DMS79 (cell line): ENCODE results near the gene ITGAV.
A peak's percentile ranks its signal among the peaks of the same experiment; 100 is the strongest.

ENCODE experiments used
- DNase-seq: peaks from one replicate; lab custom pipeline; 2025; lab: John Stamatoyannopoulos, UW

The ITGAV gene

DNA sequence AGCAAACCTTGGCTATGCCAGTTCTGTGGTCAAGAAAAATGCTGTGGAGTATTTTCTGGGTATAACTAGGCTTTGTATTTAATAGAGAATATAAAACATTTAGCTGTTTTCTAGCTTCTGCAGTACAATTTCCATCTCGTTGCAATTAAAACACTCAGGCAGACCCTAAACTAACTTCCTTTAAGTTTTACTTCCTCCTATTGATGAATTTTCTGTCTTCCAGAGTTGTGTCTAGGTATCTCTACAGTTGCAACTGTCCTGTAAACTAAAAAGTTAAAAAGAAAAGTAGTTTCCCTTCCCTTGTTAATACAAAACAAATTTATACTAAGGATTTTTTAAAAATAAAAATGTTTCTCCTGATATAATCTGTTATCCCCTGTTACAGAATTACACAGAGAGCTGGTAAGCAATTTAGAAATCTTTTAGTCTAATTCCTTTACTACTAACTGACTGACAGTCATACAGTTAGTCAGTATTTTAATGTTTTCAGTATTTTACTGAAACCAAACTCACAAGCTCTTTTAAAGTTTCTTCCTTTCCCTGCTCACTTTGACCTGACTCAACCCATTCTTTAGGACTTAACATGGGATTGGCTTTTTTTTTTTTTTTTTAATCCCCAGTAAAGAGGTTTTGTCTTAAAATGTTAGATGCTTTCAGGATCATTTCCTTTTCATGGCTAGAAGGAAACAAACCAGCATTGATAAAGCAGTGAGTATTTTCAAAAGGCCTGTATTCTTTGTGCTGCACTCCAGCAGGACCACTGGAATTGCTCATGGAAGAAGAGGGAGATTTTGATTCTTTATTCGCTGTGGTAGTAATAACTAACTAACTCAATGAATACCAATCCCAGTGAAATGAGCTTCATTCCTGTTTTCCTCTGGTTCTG, 22.9 kb downstream of the ITGAV start:
- DNase-seq, result no peak

DNA sequence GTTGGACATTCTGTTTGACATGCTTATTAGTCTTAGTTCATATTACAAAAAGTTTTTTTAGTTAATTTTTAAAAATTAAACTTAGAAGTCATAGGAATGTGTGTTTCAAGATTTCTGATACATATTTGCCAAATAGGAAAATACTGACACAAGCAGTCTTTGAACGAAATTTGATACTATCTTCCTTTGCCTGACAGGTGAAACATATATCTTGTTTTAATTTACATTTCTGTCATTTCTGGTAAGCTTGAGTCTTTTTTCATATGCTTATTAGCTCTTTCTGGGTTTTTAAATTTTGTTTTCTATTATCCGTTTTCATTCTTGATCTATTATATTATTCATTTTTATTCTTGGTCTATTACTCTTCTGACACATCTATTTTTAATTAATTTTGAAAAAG, 24.5 kb downstream of the ITGAV start:
- no peak for DNase-seq

DNA sequence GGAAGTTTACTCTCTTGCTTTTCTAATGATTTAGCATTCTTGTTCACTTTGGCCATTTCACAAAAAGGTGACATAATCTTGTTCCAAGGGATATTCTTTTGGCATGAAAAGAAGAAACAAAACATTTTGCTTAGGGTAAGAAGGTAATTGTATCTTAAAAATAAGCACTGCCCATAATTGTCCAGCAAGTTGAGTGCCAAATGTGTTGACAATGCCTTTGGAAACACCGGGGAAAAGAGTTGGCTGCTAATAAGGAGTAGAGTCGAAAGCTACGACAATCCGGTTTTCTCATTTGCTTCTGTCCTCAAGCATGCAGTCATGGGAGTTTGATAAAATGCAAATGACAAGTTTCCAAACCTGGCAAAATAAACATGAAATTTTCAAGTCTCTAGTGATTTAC, 27.3 kb downstream of the ITGAV start:
- DNase-seq, result no peak

DNA sequence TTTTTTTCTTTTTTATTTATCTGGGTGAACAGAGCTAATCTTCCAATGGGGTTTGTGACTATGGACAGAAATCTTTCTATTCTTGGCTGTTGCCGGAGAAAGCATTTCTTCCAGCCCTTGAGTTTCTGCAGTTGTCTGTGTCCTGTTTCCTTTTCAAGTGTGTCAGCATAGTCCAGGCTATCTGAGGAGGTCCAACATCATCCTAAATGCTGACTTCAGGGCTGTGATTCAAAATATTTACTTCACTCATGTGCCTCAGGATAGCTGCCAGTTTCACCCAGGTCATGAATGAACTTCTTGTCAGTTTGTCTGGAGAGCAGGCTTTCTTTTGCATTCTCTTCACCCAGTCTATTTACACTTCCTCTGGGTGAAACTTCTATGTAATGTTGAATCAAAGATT, 27.9 kb downstream of the ITGAV start:
- no peak for DNase-seq

DNA sequence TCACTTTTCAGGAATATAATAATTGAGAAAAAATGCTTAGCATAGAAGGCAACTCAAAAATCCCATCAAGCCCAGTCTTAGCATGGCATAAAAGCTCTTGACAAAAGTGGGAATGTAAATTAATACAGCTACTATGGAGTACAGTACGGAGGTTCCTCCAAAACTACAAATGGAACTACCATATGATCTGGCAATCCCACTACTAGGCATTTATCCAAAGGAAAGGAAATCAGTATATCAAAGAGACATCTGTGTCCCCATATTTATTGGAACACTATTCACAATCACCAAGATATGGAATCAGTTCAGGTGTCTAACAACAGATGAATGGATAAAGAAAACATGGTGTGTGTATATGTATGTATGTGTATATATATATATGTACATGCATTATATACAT, 28.8 kb downstream of the ITGAV start:
- no peak for DNase-seq

DNA sequence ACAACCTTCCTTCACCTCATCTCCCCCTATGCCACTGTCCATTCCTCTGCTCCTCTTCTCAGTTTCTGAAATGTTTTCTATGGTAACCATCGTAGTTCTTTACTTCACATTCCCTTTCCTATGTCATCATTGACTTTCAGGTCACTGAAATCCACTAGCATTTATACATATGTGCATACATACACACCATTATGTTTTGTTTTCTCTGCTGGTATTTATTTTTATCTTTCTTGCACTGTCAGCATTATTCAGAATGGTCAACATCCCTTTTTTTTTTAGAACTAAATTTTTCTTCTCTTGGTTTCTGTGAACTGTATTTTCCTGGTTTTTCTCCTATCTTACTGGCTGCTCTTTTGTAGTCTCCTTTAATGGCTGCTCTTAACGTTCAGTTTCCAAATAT, 33.2 kb downstream of the ITGAV start:
- DNase-seq, result no peak

DNA sequence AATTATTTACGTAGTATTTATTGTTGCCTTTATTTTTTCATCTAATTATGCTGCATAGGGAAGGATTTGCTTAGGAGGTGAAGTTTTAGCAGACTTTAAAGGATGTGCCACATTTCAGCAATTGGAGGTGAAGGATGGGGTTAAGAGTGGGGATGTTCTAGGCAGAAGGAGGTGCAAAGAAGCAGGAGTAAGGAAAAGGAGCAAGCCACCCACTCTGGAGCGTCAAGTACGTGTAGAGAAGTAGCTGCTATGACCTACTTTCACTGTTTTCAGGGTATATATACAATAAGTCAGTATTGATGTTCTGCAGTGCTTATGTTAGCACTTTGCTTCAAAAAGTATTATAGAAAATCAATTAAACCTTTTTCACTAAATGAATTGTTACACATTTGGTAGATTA, 34.4 kb downstream of the ITGAV start:
- no peak for DNase-seq

DNA sequence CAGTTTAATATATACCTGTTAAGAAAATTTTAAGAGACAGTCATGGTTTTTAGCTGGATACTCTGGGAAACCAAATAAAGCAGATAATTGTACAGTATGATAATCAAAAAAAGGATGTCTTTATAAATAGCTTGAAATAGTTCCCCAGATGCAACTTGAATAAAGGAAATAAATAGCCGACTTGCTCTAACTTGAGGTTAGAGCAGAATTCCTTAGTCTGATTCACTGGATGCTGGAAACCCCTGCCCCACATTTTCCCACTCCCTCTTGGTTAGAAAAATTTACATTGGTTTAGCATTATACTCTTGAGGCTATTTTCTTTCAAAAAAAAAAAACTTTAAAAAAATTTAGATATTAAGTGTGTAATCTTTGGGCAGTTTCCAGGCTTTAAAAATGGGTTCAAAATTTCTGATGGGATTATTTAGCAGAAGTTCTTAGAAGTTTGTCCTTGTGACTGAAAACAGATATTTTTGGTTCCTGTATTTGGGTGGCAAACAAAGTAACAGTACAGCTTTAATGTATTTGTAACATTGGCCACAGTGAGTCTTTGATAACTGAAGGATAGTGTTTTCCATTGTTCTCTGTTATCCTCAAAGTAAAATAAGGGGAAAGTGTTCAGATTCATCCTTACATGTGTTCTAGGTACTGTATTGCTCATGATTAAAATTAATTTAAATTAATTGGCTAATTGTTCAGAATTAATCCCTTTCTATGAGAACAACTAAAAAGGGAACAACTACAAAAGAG, 39.6 kb downstream of the ITGAV start:
- no peak for DNase-seq

DNA sequence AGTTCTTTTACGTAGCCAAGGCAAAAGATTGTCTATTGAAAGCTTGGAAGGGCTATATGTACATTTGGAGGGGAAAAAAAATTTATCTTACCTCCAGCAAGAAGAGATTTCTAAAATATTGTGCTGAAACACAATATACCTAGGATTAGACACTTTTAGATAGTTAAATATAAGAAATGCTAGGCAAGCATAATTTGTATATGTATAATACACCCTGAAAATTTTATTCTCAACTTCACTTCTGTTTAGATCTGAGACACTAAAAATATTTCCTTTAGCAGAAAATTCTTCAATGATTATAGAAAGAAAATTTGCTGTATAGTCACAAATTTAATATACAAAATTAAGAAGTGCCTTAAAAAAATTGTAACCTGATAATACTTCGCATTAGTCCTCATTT, 42.6 kb downstream of the ITGAV start:
- no peak for DNase-seq

DNA sequence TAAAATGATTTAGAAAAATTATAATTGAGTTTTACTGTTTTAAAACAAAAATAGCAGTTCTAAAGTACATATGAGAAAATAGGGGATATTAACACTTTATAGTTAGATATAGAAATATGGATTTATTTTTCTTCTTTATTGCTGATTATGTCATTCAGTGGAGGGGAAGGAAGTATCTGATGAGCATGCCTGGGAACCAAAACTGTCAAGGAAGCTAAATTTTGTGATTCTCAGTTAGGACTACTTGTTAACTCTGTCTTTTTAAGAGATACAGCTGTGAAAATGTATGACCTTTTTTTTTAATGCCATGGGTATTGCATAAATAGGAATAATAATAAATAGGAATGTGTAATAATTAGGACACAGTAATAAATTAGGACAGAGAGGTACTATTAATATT, 44.8 kb downstream of the ITGAV start:
- no peak for DNase-seq

DNA sequence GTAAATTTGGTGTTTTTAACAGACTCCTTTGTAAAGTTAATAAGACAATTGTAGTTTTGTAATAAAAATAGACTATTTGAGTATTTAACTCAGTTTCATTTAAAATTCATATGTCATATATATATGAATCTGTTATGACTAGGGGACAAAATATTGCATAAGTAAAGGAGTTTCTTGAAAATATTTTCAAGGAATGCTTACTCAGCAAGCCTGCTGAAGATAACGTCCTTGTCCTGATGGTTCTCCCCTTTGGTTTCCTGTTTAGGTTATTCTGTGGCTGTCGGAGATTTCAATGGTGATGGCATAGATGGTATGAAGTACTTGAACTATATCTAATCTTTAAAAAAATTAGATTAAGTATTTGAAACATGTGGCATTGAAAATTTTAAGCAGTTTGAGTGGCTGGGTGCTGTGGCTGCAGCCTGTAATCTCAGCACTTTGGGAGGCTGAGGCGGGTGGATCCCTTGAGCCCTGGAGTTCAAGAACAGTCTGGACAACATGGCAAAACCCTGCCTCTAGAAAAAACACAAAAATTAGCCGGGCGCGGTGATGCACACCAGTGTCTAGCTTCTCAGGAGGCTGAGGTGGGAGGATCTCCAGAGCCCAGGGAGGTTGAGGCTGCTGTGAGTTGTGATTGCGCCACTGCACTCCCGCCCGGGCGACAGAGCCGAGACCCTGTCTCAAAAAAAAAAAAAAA, 47.1 kb downstream of the ITGAV start:
- DNase-seq, result no peak

DNA sequence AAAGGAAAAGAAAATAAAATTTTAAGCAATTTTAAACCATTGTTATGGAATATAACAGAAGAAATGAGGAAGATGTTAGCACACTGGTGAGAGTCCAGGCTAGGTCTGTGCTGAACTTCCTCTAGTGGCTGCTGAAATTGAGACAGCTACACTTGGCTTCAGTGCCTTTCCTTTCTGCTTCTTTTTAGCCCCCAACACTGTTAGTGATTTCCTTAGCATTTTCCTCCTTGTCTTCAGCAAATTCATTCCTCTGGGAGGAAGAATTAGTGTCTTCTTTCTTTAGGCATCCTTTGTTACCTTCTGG, 47.6 kb downstream of the ITGAV start:
- no peak for DNase-seq

DNA sequence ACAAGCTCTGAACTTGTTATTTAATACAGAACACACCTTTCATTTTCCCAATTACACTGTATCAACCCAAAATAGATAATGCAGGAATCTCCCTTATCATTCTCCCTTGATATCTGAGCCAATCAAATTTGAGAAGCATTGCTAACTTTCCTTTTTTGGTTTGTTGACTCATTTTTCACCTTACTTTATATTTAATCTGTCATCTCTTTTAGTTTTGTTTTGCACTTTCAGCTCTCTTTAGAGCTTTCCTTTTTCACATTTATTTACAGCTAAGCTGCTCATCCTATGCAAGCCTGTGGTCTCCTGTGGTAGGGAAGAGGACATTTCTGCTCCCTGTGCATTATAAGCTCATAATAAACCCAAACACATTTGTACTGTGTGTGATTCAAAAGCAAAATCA, 50.1 kb downstream of the ITGAV start:
- no peak for DNase-seq

DNA sequence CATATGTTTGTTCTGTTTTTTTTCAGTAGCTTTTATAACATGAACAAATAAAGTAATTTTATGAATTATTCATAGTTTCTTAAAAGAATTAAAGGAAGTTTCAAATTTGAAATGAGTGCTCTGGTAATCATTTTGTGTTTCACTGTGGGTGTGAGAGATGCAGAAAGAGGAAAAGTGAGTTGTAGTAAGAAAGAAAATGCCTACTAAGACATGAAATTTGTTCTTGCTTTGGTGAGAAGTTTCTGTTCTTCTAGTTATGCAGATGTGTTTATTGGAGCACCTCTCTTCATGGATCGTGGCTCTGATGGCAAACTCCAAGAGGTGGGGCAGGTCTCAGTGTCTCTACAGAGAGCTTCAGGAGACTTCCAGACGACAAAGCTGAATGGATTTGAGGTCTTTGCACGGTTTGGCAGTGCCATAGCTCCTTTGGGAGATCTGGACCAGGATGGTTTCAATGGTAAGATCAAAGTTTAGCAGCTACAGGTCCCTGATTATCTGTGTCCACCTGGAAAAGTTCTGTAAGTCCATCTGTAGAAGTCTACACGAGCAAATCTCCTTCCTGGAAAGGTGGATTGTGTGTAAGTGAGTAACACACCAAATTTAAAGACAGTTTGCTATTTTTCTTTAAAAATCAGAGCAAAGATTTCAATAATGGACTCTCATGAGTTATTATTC, 51.4 kb downstream of the ITGAV start:
- DNase-seq, result no peak

DNA sequence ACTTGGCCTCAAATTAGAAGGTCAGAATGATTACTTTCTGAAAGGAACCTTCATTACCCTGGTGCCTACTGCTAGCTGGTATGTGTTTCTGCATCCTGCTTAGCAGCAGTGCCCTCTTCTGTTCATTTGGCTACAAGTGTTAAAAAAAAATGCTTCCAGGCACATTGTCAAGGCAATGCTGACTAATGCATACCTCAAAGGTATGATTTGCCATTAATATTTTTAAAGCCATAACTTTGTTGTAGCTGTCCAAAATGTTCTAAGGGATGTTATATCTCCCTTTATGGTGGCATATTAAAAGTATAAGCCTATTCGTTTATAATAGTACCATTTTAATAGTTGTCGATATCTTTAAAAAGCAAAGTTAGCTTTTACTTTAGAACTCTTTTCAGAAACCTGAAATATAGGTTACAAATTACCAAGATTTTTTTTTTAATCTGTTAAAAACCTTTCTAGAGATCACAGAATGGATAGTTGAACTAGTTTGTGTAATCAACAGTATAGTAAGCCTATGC, 52.0 kb downstream of the ITGAV start:
- peak; percentile 2 for DNase-seq

DNA sequence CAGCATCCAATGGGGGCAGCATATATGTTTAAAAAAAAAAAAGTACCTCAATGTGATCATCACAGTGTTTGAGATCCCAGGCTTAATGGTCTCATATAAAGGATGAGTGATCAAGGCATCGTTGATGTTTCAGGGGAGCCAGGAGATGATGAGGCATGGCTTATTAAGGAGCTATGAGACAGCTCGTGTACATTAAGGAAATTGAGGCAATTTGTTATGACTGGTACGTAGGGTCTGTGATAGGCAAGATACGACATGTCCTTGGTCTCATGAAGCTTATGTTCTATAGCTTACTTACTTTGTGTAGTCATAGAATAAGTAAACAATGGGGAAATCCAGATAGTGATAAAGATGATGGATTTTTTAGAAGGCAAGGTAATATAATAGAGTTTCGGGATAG, 54.9 kb downstream of the ITGAV start:
- no peak for DNase-seq

DNA sequence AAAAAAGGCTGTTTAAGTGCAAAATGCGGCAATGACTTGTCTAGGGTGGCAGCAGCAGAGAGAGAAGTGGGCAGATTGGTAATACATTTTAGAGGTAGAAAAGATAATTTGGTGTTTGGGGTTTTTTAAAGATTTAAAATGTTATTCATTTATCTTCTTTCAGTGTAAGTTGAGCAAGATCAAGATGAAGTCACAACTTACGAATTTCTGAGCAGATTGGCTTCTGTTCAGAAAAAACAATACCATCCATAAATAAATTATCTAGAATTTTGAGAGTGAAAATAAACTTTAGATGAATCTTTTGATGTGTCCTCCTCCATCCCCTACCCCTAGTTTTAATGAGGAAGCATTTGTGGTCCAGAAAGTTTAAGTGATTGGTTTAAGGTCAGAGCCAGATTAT, 56.1 kb downstream of the ITGAV start:
- no peak for DNase-seq

DNA sequence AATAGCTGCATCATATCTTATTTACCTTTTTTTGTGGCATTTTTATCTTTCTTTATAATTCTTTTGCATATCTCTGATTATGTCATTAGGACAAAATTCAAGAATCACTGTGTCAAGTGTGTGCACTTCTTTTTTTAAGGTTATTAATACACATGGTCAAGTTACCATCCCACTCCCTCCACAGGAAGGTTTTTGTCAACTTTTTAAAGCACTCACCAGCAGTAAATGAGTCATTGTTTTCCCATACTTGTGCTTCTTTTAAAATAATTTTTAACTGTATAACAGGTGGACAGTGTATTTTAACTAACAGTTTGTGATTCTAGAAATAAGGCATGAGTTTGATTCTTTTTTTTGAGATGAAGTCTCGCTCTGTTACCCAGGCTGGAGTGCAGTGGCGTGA, 58.3 kb downstream of the ITGAV start:
- no peak for DNase-seq

DNA sequence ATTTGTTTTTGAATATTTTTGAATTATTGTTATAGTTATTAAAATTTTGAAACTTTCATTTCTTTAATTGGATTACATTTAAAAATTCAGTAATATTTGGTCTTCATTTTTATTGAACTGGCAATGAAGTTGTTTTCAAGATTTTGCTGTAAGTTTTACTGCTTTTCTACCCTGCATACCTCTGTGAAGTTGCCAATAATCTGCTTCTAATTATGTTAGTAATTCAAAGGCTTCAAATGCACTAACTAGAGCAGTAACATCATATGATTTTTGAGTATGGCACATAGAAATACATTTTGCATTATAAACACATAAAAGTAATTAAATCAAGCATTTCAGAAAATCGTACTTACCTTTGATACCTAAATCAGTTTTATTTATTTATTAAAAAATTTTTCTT, 63.7 kb downstream of the ITGAV start:
- DNase-seq, result no peak

DNA sequence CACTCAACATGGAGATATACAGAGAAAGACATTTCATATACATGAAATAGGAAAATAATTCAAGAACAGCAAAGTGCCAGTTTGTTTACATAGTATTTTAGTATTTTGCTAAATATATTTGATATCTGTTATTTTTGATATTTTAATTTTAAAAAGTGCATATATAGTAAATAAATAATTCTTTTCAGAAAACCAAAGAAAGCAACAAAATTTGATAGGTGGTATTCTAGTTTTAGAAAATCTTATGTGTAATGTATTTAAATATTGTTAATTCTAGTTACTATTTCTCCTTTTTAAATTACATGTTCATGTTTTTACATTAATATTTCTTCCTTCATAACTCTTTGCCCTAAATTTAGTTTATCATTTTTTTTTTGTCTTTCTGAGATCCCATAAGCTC, 69.5 kb downstream of the ITGAV start:
- DNase-seq, result no peak

DNA sequence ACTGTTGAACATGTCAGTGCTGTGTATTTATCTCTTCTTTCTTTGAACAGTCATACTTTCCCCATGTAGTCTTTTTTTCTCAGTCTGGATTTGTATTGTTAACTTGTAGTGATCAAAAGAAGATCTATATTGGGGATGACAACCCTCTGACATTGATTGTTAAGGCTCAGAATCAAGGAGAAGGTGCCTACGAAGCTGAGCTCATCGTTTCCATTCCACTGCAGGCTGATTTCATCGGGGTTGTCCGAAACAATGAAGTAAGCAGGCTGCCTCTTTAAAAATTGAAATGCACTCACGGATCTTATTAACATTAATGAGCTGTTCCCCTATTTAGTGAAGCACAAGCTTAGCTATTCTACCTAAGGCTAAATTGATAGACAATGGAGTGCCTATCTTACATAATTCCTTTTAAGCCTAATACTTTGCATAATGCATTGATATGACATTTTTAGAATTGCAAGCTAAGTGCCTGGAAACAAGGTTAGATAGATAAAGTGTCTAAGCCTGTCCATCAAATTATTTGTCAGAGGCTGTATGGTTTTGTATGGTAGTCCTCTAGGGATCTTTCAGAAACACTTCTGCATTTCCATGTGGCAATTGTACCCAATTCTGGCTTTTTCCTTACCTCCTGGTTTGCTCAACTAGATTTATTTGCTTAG, 74.7 kb downstream of the ITGAV start:
- no peak for DNase-seq

DNA sequence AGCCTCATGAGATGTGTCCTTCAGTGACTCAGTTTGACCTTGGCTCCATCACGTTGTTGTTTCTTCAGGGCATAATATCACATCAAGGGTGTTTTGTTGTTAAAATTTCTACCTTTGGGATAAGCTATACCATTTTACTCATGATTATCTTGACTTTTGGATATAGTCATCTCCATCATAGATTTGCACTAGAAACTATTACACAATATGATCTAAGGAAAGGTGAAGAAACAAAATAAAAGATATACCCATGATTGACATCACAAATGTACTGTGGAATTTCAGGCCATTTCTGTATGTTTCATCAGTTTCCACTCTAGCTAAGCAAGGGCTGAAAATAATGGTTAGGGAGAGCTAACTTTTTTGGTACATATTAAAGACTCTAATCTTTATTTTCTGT, 79.3 kb downstream of the ITGAV start:
- DNase-seq, result no peak
